GM18858 (cell line): ENCODE data around the gene PHF19.

Experiments
- ATAC-seq: cut with Tn5 transposase; IDR thresholded peaks from one replicate; pipeline ENCODE4 v1.9.1; 2021; ENCODE audit not compliant: unreplicated experiment

The PHF19 gene

GRCh38 chr9:120818595-120818994 is 58.4 kb downstream of the PHF19 start:
- no peak for ATAC-seq

GRCh38 chr9:120815075-120815474 is 61.9 kb downstream of the PHF19 start:
- ATAC-seq = no peak

GRCh38 chr9:120808931-120809330 is 68.1 kb downstream of the PHF19 start:
- no peak for ATAC-seq

GRCh38 chr9:120807607-120808379 is 69.2 kb downstream of the PHF19 start:
- ATAC-seq = no peak
